Heart right ventricle (tissue), 16 donors: ENCODE measurements around the gene NBEA. TPM values are rescaled to one million over a fixed set of nuclear protein-coding genes. Genes with fewer than 3 reads are reported as not detected.

Experiments
- ATAC-seq, 8 donors: fragments of 200-7000 bp; cut with Tn5 transposase; one replicate each; pipeline ENCODE4 v1.9.1; 2020; ENCODE audit warnings: mild to moderate bottlenecking in 8 of 8, moderate library complexity in 8 of 8, moderate number of reproducible peaks in 1 of 8
- DNase-seq, 2 donors: peaks; one replicate each; pipeline ENCODE4 v3.0.0-alpha.2; 2020
- H3K27ac ChIP-seq, 10 donors: fragments of 200-600 bp; sonication (generic) in 2 of 10; one replicate each; pipeline versions ENCODE4 v1.5.0 to v1.8.0; 2020 to 2022; ENCODE audit warnings: mild to moderate bottlenecking in 3 of 10
- H3K27me3 ChIP-seq, 7 donors: fragments of 200-600 bp; one replicate each; pipeline ENCODE4 v1.8.0; 2021 to 2022; ENCODE audit warnings: mild to moderate bottlenecking in 2 of 7
- H3K36me3 ChIP-seq, 9 donors: fragments of 200-600 bp; sonication (generic) in 1 of 9; one replicate each; pipeline versions ENCODE4 v1.5.0 to v1.8.0; 2020 to 2022; ENCODE audit warnings: mild to moderate bottlenecking in 2 of 9
- H3K4me1 ChIP-seq, 9 donors: fragments of 200-600 bp; sonication (generic) in 1 of 9; one replicate each; pipeline versions ENCODE4 v1.5.0 to v1.8.0; 2020 to 2022; ENCODE audit warnings: mild to moderate bottlenecking in 4 of 9
- H3K4me3 ChIP-seq, 10 donors: fragments of 200-600 bp; sonication (generic) in 2 of 10; one replicate each; pipeline versions ENCODE4 v1.5.0 to v1.8.0; 2020 to 2022; ENCODE audit warnings: mild to moderate bottlenecking in 7 of 10, moderate library complexity in 2 of 10
- H3K9me3 ChIP-seq, 11 donors: fragments of 200-600 bp in 10 of 11; sonication (generic) in 2 of 11; one replicate each; pipeline versions ENCODE4 v1.5.0 to v1.8.0; 2013 to 2022; ENCODE audit warnings: mild to moderate bottlenecking in 2 of 11, control low read depth in 1 of 11, moderate library complexity in 1 of 11
- WGBS, 2 donors: extraction: QIAGEN DNeasy Blood & Tissue Kit; methylation state at CpG; one replicate each; pipeline ENCODE4 v1.1.7; 2013; ENCODE audit warnings: inconsistent platforms in 1 of 2; 5-methylcytosine and 5-hydroxymethylcytosine counted together
- intact Hi-C, 10 donors: fragments of 100-400 bp; cut with DNase I; formaldehyde crosslinking; loops; one replicate each; pipeline versions ENCODE4 v1.11.1 to v1.14.2; 2022
- polyA plus RNA-seq, 2 donors: library from polyadenylated mRNA; stranded (reverse); fragments of 200-250 nt; gene quantifications; one replicate each; pipeline ENCODE4 v1.2.3, GENCODE V29; 2013
- total RNA-seq, 10 donors: library from RNA; stranded (reverse); fragmentation: NEBNext Ultra II Directional in 3 of 10; extraction: Animal tissue kit (Norgen Biotek cat#: 25700) in 3 of 10; gene quantifications; one replicate each; pipeline versions ENCODE4 v1.2.1 to v1.2.4, GENCODE V29; 2021 to 2023
- TF ChIP-seq, protein P1 (sequence below), 9 donors: fragments of 200-600 bp; sonication (generic) in 2 of 9; IDR thresholded peaks; one replicate each; pipeline versions ENCODE4 v1.5.0 to v1.8.0; 2021 to 2022; ENCODE audit warnings: antibody characterized with exemption in 9 of 9, mild to moderate bottlenecking in 5 of 9, moderate library complexity in 1 of 9
- donor health status: Arrhythmogenic right ventricular cardiomyopathy.
- donor health status: ischemic (EF 13 %, LVEDD 7.1; RV severe dilation, severe dysfunction).
- donor health status: healthy with polysubstance abuse.
- donor health status: DM: no; HTN: yes; CAD: no.
- donor health status: DM: no; HTN: no; CAD: no.
- donor health status: ischemic (EF 25% LVEDD 6.9; RV normal size, moderate dysfunction).
- donor health status: ischemic (EF 25% LVEDD 5.7; RV mildly dilated, moderate dysfunction).
- donor health status: healthy.
- donor health status: DM: yes; HTN: yes; CAD: no.
- donor health status: Ischemic cardiomyopathy.
- donor health status: ischemic (EF 35%, LVEDD 5.7; RV mildly dilated, moderate dysfunction).
- donor health status: nonischemic (EF 11% LVEDD 7.7; RV severe dilation, severe dysfunction).
- donor health status: DM: yes; HTN: yes; CAD: no.
- donor health status: PGD.
- donor health status: ischemic (EF 29% LVEDD 5.4; RV normal size, mild dysfunction).
- donor health status: nonischemic (EF 23%, LVEDD 6.1; RV moderate dilation, normal function).

Gene NBEA
- total and polyA plus RNA-seq, 12 donors, result 4.3 to 30.6 (median 24.5) TPM

DNA sequence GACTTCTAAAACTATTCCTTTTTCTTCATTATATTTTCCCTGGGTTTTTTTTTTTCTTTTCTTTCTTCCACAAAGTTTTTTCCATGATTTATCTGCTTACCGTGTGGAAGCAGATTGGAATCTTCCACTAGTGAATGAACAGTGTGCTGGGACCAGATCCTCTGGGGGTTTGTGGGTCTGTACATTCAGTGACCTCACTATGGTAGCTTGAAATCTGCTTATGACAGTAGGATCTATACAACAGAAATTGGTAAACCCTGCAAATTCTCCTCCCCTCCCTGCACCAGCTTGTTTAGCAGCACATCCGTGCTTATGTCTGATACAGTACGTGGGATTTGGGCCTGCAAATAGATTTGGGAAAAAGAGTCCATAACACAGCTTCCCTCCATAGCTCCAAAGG is 560.4 kb downstream of the NBEA start:
- 63 to 76% methylated on average over 3 of the region's 3 CpGs for WGBS, 2 donors
- Histone ChIP-seq H3K9me3 (no peaks in the 10 kb centered on the region), H3K4me1 (peaks cover 0 to 10% (median 0%) of the 10 kb centered on the region in 9 donors), H3K4me3 (no peak overlapping the region), H3K27me3 (no peaks in the 10 kb centered on the region), H3K36me3 (no peaks in the 10 kb centered on the region), H3K27ac (no peak overlapping the region)
- TF ChIP-seq, protein P1, sequence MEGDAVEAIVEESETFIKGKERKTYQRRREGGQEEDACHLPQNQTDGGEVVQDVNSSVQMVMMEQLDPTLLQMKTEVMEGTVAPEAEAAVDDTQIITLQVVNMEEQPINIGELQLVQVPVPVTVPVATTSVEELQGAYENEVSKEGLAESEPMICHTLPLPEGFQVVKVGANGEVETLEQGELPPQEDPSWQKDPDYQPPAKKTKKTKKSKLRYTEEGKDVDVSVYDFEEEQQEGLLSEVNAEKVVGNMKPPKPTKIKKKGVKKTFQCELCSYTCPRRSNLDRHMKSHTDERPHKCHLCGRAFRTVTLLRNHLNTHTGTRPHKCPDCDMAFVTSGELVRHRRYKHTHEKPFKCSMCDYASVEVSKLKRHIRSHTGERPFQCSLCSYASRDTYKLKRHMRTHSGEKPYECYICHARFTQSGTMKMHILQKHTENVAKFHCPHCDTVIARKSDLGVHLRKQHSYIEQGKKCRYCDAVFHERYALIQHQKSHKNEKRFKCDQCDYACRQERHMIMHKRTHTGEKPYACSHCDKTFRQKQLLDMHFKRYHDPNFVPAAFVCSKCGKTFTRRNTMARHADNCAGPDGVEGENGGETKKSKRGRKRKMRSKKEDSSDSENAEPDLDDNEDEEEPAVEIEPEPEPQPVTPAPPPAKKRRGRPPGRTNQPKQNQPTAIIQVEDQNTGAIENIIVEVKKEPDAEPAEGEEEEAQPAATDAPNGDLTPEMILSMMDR (IDR thresholded peaks at IDR 0.05), result no peak
- ATAC-seq (no peak), DNase-seq (no peak)
- intact Hi-C loops, result no loop called here

DNA sequence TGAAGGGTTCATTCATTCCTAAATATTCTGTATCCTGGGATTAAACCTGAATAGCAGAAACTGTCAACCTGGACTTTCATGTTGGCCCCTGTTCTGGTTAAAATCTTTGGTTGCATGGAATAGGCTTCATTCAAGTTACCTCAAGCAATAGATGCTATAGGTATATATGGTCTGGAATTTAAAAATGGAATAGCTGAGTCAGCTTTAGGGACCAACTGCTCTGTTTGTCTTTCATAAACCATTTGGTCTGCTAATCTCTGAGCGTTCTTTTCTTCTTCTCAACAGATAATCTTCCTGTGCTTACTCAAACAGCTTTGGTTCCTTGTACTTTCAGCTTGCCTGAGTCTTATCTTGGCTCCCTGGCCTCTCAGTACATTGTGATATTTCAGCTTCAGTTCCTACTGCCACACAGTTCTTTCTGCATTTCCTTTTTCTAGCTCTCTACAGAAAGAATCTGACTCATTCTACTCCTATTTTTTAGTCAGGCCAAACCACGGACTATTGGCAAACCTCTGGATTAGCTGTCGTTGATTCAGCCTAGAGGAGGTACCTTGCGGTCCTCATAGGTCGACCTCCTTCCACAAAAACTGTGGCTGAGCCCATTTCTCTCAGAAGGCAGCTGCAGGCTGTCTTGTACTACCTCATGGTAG is 570.3 kb downstream of the NBEA start:
- DNase-seq (no peak), ATAC-seq (peak in 7 of 8 donors; percentile 42 to 76 (median 61))
- intact Hi-C loops, result no loop called here
- no peaks in the 10 kb centered on the region for H3K27me3 ChIP-seq
- 43 to 72% methylated on average over 5 of the region's 5 CpGs for WGBS, 2 donors
- H3K4me3 ChIP-seq, result no peak overlapping the region
- H3K4me1 ChIP-seq, result peaks cover 0 to 12% (median 0%) of the 10 kb centered on the region in 9 donors
- no peaks in the 10 kb centered on the region for H3K9me3 ChIP-seq
- no peaks in the 10 kb centered on the region for H3K36me3 ChIP-seq
- peak overlapping the region in 1 of 10 donors; percentile 31 for H3K27ac ChIP-seq
- TF ChIP-seq, protein P1 (IDR thresholded peaks at IDR 0.05), result no peak

DNA sequence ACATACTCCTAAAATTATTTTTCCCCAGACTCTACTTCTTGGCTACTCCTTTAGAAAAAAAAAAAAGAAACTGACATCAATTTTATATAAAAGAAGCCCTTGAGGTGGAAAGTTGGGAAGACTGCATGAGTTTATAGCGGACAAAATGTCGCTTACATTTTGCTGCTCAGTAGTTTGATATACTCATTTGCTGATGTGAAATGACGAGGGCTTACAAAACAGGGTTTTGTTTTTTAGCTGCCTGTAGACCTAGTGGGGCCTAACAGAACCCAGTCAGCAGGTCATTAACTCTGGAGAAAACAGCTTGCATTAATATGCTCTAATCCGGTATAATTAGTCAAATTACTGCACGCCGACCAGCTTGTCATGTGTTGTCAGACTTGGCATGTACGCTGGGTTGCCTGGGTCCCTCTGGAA is 572.0 kb downstream of the NBEA start:
- Histone ChIP-seq H3K4me3 (no peak overlapping the region), H3K27me3 (no peaks in the 10 kb centered on the region), H3K9me3 (no peaks in the 10 kb centered on the region), H3K36me3 (no peaks in the 10 kb centered on the region), H3K27ac (no peak overlapping the region), H3K4me1 (peaks cover 0 to 12% (median 0%) of the 10 kb centered on the region in 9 donors)
- TF ChIP-seq, protein P1 (IDR thresholded peaks at IDR 0.05), result no peak
- WGBS, 2 donors, result 90 to 92% methylated on average over 7 of the region's 7 CpGs
- intact Hi-C loops, result no loop called here
- ATAC-seq, result no peak
- no peak for DNase-seq

DNA sequence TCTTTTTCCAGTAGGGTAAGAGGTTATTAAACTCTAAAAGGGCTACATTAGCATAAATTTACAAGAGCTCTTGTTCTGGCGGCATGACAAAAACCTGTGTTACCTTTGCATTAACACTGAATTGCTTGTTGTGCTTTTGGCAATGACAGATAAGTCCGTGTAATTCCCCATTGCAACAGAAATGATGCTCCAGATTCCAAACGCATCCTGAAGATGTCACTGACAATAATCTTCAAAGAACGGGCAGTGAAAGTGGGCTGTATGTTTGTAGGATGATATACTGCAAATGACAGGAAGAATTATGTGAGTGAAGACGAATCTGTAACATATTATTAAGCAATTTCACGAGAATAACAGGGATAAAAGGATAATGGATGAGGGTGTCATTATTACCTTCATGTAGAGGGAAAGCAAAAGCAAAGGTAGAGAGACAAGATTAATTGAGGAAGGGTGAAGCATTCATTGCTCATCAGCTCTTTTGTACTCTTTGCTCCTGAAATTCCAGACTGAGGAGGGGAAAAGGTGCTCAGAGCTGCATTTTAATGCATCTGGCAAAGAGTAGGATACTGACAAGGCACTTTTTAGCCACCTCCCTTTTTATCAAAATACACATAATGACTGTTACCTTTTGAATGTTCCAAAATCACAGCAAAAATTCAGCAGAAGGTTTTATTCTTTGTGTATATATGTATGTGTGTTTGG is 572.9 kb downstream of the NBEA start:
- intact Hi-C loops, result no loop called here
- no peak for DNase-seq
- no peaks in the 10 kb centered on the region for H3K36me3 ChIP-seq
- H3K4me1 ChIP-seq, result peaks cover 0 to 12% (median 0%) of the 10 kb centered on the region in 9 donors
- H3K27ac ChIP-seq, result no peak overlapping the region
- H3K9me3 ChIP-seq, result no peaks in the 10 kb centered on the region
- 83 to 86% methylated on average over 6 of the region's 6 CpGs for WGBS, 2 donors
- ATAC-seq, result no peak
- no peak overlapping the region for H3K4me3 ChIP-seq
- TF ChIP-seq, protein P1 (IDR thresholded peaks at IDR 0.05), result no peak
- no peaks in the 10 kb centered on the region for H3K27me3 ChIP-seq
